Tibial artery (tissue), 4 donors: Measurements from ENCODE around the gene B3GALT4.
A peak's percentile ranks its signal among the peaks of the same experiment; 100 is the strongest.

Experiments used
- DNase-seq, 2 donors: peaks; one replicate each; pipeline ENCODE4 v3.0.0-alpha.2; 2019
- H3K27ac ChIP-seq, 2 donors: fragments of 200-600 bp; sonication (generic) in 1 of 2; 1 replicate in 1 of 2; 2 replicates in 1 of 2; pipeline ENCODE4 v1.5.1; 2018 to 2019; ENCODE audit warnings: mild to moderate bottlenecking in 1 of 2
- H3K27me3 ChIP-seq, 2 donors: fragments of 200-600 bp; sonication (generic) in 1 of 2; one replicate each; pipeline versions ENCODE4 v1.5.1 to v1.6.0; 2016 to 2019
- H3K36me3 ChIP-seq, 3 donors: fragments of 200-600 bp; sonication (generic) in 2 of 3; one replicate each; pipeline ENCODE4 v1.5.1; 2016 to 2019; ENCODE audit warnings: mild to moderate bottlenecking in 2 of 3
- H3K4me1 ChIP-seq, 4 donors: fragments of 200-600 bp; sonication (generic) in 2 of 4; 1 replicate in 3 of 4; 2 replicates in 1 of 4; pipeline ENCODE4 v1.5.1; 2016 to 2019
- H3K4me3 ChIP-seq, 2 donors: fragments of 200-600 bp; sonication (generic) in 1 of 2; 1 replicate in 1 of 2; 2 replicates in 1 of 2; pipeline ENCODE4 v1.5.1; 2018 to 2019; ENCODE audit warnings: mild to moderate bottlenecking in 2 of 2
- H3K9me3 ChIP-seq, 3 donors: fragments of 200-600 bp; sonication (generic) in 1 of 3; one replicate each; pipeline ENCODE4 v1.5.1; 2016 to 2019
- intact Hi-C: fragments of 100-400 bp; cut with DNase I; formaldehyde crosslinking; loops from one replicate; pipeline ENCODE4 v1.15.0; 2023; ENCODE audit warnings: low total_unique reads
- TF ChIP-seq, protein P1 (sequence below), 2 experiments: fragments of 200-600 bp in 1 of 2; fragments of 450-650 bp in 1 of 2; IDR thresholded peaks; one replicate each; pipeline ENCODE4 v1.5.1; 2017 to 2019; ENCODE audit warnings: antibody characterized with exemption in 2 of 2, mild to moderate bottlenecking in 1 of 2, moderate library complexity in 1 of 2

Gene B3GALT4

DNA sequence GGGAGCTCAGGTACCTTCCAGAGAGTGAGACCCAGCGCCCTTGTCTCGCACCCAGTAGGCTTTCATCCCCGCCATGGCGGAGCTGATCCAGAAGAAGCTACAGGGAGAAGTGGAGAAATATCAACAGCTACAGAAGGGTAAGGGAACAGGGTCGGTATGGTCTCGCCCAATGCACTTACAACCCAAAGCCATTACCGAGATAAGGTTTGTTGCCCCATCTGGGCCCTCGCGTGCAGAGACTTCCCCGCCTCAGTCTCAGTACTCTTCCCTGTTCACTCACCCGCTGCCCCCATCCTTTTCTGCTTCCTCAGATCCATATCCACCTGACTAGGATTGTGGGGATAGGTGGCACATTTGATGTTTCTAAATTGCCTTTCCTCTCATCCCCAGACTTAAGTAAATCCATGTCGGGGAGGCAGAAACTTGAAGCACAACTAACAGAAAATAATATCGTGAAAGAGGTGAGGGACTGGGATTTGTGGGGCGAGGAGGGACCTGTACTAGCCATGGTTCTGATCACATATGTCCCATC, 12.9 kb downstream of the B3GALT4 start:
- peak overlapping the region; percentile 73 to 79 for H3K4me3 ChIP-seq
- peaks cover 34 to 67% (median 54%) of the 10 kb centered on the region in 3 donors for H3K36me3 ChIP-seq

DNA sequence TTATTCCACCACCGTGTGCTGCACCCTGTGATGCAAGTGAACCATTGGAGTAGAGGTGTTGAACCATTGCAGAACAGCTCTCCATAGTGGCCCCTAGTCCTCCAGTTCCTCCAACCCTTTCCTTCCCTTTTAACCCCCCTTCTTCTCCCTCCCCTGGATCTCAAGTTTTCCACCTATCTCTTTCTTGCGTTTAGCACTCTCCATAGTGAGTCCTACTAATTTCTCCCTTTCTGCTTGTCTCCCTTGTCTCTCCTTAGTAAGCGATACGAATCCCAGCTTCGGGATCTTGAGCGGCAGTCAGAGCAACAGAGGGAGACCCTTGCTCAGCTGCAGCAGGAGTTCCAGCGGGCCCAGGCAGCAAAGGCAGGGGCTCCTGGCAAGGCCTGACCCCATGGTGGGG, 13.5 kb downstream of the B3GALT4 start:
- Histone ChIP-seq H3K9me3 (no peaks in the 10 kb centered on the region), H3K4me1 (peaks cover 4 to 25% (median 22%) of the 10 kb centered on the region in 4 donors), H3K4me3 (peak overlapping the region; percentile 73 to 79), H3K36me3 (peaks cover 34 to 67% (median 56%) of the 10 kb centered on the region in 3 donors), H3K27me3 (no peaks in the 10 kb centered on the region), H3K27ac (peak overlapping the region in 1 of 2 donors; percentile 81)
- intact Hi-C loops: loop anchor here (10.0 kb wide), 1 partner anchor 124 kb away; the partner anchor contains the start of genes CUTA and PHF1
- TF ChIP-seq, protein P1, sequence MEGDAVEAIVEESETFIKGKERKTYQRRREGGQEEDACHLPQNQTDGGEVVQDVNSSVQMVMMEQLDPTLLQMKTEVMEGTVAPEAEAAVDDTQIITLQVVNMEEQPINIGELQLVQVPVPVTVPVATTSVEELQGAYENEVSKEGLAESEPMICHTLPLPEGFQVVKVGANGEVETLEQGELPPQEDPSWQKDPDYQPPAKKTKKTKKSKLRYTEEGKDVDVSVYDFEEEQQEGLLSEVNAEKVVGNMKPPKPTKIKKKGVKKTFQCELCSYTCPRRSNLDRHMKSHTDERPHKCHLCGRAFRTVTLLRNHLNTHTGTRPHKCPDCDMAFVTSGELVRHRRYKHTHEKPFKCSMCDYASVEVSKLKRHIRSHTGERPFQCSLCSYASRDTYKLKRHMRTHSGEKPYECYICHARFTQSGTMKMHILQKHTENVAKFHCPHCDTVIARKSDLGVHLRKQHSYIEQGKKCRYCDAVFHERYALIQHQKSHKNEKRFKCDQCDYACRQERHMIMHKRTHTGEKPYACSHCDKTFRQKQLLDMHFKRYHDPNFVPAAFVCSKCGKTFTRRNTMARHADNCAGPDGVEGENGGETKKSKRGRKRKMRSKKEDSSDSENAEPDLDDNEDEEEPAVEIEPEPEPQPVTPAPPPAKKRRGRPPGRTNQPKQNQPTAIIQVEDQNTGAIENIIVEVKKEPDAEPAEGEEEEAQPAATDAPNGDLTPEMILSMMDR (IDR thresholded peaks at IDR 0.05): no peak
- no peak for DNase-seq

More for the DNA sequence above, 12.9 kb downstream of the B3GALT4 start:
- Histone ChIP-seq H3K4me1 (peaks cover 4 to 25% (median 22%) of the 10 kb centered on the region in 4 donors), H3K9me3 (no peaks in the 10 kb centered on the region), H3K27ac (peak overlapping the region; percentile 69 to 81), H3K27me3 (no peaks in the 10 kb centered on the region)
- TF ChIP-seq, protein P1 (IDR thresholded peaks at IDR 0.05): no peak
- intact Hi-C loops: loop anchor here (10.0 kb wide), 1 partner anchor 125 kb away; the partner anchor contains the start of genes CUTA and PHF1
- DNase-seq: no peak

DNA sequence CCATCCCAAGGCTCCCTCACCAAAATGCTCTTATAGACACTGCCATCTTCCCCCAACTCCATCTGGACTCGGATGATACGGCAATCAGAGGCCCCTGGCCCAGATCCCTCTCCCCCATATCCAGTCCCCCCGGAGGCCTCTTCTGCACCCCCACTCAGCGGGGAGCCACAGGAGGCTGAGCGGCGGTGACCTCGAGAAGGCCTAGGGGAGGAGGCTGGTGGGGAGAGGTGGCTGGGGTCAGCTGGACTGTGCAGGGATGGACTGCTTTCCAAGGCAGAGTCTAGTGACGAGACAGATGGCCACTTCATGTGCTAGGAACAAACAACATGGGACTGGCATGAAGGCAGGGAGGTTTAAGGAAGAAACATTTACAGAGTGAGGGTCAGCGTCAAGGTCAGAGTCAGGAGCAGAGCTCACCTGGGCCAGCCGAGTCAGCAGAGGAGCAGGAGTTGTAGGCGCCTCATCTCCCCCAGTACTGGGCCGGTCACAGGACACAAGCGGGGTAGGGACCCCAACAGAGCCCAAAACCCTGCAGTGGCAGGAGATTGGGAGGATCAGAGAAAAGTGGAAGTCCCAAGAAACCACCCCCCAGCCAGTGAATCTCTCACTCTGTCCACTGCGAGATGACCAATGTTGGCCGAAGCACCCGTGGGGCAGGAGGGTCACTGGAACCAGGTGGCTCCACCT, 16.2 kb downstream of the B3GALT4 start:
- intact Hi-C loops: loop anchor here (10.0 kb wide), 1 partner anchor 122 kb away; the partner anchor contains the start of genes CUTA and PHF1
- Histone ChIP-seq H3K4me1 (peaks cover 4 to 41% (median 29%) of the 10 kb centered on the region in 4 donors), H3K27ac (no peak overlapping the region), H3K36me3 (peaks cover 15 to 60% (median 50%) of the 10 kb centered on the region in 3 donors), H3K4me3 (no peak overlapping the region), H3K9me3 (no peaks in the 10 kb centered on the region), H3K27me3 (no peaks in the 10 kb centered on the region)
- DNase-seq: no peak
- TF ChIP-seq, protein P1 (IDR thresholded peaks at IDR 0.05): no peak

DNA sequence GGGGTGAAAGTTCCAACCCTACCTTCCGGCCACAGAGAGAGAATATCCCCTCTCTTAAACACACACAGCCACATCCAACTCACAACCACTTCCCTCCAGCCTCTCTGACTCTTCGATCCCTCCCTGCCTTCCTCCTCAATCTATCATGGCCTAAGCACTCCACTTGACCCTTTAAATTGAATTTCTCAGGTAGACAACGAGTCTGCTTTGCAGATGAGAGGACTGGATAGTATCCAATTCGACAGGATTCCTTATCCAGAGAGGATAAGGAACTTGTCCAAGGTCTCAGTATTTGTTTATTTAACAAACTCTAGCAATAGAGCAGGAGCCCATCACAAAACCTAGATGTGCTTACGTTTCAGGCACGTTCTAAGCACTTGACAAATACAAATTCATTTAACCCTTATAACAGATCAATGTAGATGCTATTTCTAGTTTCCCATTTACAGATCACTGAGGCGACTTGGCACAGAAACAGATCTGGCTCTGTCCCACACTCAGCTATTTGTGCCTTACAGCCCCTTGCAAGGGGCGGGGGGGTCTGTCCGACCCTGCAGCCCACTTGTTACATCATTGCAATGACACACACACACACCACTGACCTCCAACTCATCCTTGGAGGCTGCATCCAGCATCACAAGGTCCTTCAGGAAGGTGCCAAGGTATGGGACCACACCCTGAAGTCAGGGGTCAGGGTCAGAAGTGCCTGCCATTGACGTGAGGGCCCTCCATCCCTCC, 17.3 kb downstream of the B3GALT4 start:
- H3K9me3 ChIP-seq: no peaks in the 10 kb centered on the region
- no peak for DNase-seq
- H3K27me3 ChIP-seq: no peaks in the 10 kb centered on the region
- no peak overlapping the region for H3K4me3 ChIP-seq
- TF ChIP-seq, protein P1 (IDR thresholded peaks at IDR 0.05): no peak
- H3K4me1 ChIP-seq: peaks cover 0 to 35% (median 24%) of the 10 kb centered on the region in 4 donors
- intact Hi-C loops: loop anchor here (10.0 kb wide), 1 partner anchor 121 kb away; the partner anchor contains the start of genes CUTA and PHF1
- peaks cover 15 to 60% (median 50%) of the 10 kb centered on the region in 3 donors for H3K36me3 ChIP-seq
- H3K27ac ChIP-seq: no peak overlapping the region

DNA sequence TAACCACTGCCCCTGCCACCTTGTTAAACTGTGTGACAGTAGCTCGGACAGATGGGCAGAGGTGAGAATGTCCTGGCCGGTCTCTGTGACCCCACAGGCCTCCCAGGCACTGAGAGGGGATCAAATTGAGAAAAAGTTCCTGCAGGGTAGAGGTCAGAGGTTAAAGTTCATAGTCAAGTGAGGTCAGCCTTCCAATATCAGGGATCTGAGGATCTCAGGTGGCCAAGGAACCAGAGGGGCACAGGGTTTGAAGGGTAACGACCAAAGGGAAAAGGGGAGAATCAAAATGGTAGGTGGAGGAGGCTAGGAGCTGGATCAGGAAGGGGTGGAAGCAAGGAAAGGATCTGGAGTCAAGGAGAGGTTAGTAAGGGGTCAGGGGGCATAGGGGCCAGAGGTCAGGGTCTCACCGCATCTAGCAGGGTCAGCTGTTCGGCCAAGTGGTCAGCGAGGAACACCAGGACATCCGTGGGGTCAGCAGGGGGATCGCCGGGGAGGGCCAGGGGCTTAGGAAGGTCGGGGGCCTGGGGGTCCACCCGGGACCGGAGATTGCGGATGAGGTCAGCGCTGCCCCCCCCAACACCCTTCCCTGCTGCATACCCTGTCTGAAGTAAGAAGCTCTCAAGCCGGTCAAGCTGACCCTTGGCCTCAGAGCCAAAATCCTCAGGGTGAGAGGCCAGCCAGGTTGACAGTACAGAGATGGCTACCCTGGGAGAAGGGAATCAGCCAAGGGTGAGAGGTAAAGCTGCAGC, 18.9 kb downstream of the B3GALT4 start:
- no peaks in the 10 kb centered on the region for H3K9me3 ChIP-seq
- no peak overlapping the region for H3K4me3 ChIP-seq
- H3K27me3 ChIP-seq: no peaks in the 10 kb centered on the region
- H3K27ac ChIP-seq: no peak overlapping the region
- DNase-seq: no peak
- intact Hi-C loops: loop anchor here (10.0 kb wide), 1 partner anchor 119 kb away; the partner anchor contains the start of genes CUTA and PHF1
- peaks cover 15 to 60% (median 47%) of the 10 kb centered on the region in 3 donors for H3K36me3 ChIP-seq
- TF ChIP-seq, protein P1 (IDR thresholded peaks at IDR 0.05): no peak
- H3K4me1 ChIP-seq: peaks cover 0 to 33% (median 19%) of the 10 kb centered on the region in 4 donors
